GM19238 (cell line): ENCODE measurements around the gene KLRC4.
"Not testable (repeated sequence)": the region's sequence is repeated elsewhere in the genome, so short reads cannot be mapped to it uniquely, and the experiment has no call there.

Source experiments
- DNase-seq: peaks from one replicate; pipeline ENCODE4 v3.0.0; 2011; ENCODE audit warnings: low spot score; ENCODE audit not compliant: insufficient read length

Gene KLRC4

GRCh38 chr12:10409392-10409791 is at the start of gene KLRC4:
TSS of gene KLRC4 (minus strand) at chr12:10409757. CDS start at chr12:10409575, 182 bp downstream.
- no peak for DNase-seq

GRCh38 chr12:10457760-10458159 is 48.2 kb upstream of the KLRC4 start:
- DNase-seq = no peak

GRCh38 chr12:10456856-10457255 is 47.3 kb upstream of the KLRC4 start:
- DNase-seq = no peak

GRCh38 chr12:10455766-10456165 is 46.2 kb upstream of the KLRC4 start:
- no peak for DNase-seq

- no peak for DNase-seq
Observed at GRCh38 chr12:10454531-10454930, 45.0 kb upstream of the KLRC4 start.

GRCh38 chr12:10453156-10453555 is 43.6 kb upstream of the KLRC4 start, which contains the start of gene KLRC1:
TSS of gene KLRC1 (minus strand) at chr12:10453377. CDS start at chr12:10451156, 2,221 bp downstream.
- DNase-seq = no peak

- no peak for DNase-seq
Observed at GRCh38 chr12:10448236-10448635, 38.7 kb upstream of the KLRC4 start.

- not testable (repeated sequence) for DNase-seq
Observed at GRCh38 chr12:10446052-10446451, 36.5 kb upstream of the KLRC4 start.

GRCh38 chr12:10441144-10441543 is 31.6 kb upstream of the KLRC4 start:
- DNase-seq = not testable (repeated sequence)

- DNase-seq = not testable (repeated sequence)
Observed at GRCh38 chr12:10439608-10440274, 30.2 kb upstream of the KLRC4 start.

GRCh38 chr12:10437601-10438000 is 28.0 kb upstream of the KLRC4 start:
- DNase-seq = not testable (repeated sequence)

- not testable (repeated sequence) for DNase-seq
Observed at GRCh38 chr12:10435816-10436215, 26.3 kb upstream of the KLRC4 start, which contains the start of gene KLRC2. TSS of gene KLRC2 (minus strand) at chr12:10436010. CDS start at chr12:10435986, 24 bp downstream.

GRCh38 chr12:10430623-10431022 is 21.1 kb upstream of the KLRC4 start:
- not testable (repeated sequence) for DNase-seq

- DNase-seq = not testable (repeated sequence)
Observed at GRCh38 chr12:10425938-10426337, 16.4 kb upstream of the KLRC4 start.

GRCh38 chr12:10424260-10424899 is 14.8 kb upstream of the KLRC4 start:
- not testable (repeated sequence) for DNase-seq

- DNase-seq = not testable (repeated sequence)
Observed at GRCh38 chr12:10422159-10422558, 12.6 kb upstream of the KLRC4 start.

GRCh38 chr12:10420334-10420733 is 10.8 kb upstream of the KLRC4 start, which contains the start of gene KLRC3:
TSS of gene KLRC3 (minus strand) at chr12:10420595. CDS start at chr12:10420550, 45 bp downstream.
- DNase-seq = not testable (repeated sequence)

- DNase-seq = no peak
Observed at GRCh38 chr12:10408842-10409241, 715 bp downstream of the KLRC4 start.

- DNase-seq = no peak
Observed at GRCh38 chr12:10406725-10407124, 2.8 kb downstream of the KLRC4 start.

GRCh38 chr12:10405294-10405693 is 4.3 kb downstream of the KLRC4 start:
- DNase-seq = no peak

- DNase-seq = no peak
Observed at GRCh38 chr12:10404798-10405197, 4.8 kb downstream of the KLRC4 start.

- DNase-seq = no peak
Observed at GRCh38 chr12:10400829-10401228, 8.7 kb downstream of the KLRC4 start.

- DNase-seq = no peak
Observed at GRCh38 chr12:10398168-10398567, 11.4 kb downstream of the KLRC4 start.
